Putamen (tissue), 1 donor: Measurements from ENCODE around the gene PRSS36.
"Not testable (repeated sequence)": the region's sequence is repeated elsewhere in the genome, so short reads cannot be mapped to it uniquely, and the experiment has no call there.

Experiments
- DNase-seq: peaks from one replicate; pipeline ENCODE4 v3.0.0-alpha.2; 2016; ENCODE audit warnings: low spot score

The PRSS36 gene

DNA sequence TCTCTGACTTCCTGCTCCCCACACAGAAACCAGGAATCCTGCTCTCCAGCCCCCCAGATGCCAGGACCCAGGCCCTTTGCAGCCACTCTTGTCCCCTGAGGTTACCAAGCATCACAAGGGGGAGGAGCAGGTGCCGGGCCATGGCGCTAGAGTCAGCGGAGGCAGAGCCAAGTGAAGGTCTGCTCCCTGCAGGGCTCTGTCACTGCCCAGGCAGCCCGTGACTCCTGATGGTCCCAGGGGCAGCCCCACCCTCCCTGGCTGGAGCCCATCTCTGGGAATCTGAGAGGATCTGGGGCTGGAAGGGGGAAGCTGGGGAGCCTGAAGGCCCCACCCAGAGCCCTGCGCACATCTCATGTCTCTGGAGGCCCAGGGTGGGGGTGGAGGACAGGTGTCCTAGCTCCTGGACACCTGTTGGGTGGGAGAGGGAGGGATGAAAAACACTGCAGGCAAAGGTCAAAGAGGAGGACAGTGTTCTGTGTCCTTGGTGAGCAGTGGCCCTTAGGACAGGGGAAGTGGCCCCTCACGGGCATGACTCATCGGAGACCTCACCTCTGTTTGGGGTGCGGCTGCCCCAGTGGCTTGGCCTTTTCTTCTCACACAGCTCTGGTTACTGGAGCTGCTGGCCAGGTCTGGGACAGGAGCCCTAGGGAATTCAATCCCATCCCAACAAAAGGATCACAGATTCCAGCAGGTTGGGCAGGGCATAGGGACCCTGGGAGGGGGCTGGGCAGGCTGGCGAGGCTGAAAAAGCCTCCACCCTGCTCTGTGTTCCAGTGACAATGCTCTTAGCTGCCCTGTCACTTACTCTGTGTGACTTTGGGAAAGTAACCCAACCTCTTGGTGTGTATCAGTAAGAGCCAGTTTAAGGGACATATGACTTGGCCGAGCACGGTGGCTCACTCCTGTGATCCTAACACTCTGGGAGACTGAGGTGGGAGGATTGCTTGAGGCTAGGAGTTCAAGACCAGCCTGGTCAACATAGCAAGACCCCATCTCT is at the start of gene PRSS36:
Gene PRSS36, minus strand, starts transcription at position 173 of the 997 bp plus-strand sequence. Its CDS starts 31 bp downstream, at position 142.
- DNase-seq, result no peak

DNA sequence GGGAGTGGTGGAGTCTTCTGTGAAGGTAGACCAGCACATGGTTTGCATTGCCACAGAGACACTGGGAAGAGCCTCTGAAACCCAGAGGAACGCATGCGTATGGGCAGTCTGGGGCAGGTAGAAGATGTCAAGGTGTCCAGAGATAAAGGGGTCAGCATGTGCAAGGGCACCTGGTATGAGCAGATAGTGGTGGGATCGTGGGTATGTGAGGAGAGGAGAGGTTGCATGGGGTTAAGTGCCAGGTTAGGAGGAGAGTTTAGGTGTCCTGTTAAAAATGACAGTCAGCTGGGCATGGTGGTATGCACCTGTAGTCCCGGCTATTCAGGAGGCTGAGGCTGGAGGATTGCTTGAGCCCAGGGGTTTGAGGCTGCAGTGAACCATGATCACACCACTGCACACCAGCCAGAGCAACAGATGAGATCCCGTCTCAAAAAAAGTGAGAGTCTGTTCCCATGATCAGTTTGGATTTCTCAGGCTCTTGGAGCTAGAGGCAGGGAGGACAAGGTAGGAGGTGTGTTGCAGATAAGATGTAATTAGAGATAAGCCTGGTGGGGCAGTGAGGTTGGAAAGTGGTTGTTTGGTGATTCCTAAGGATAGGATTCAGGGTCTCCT is 49.7 kb upstream of the PRSS36 start:
- no peak for DNase-seq

DNA sequence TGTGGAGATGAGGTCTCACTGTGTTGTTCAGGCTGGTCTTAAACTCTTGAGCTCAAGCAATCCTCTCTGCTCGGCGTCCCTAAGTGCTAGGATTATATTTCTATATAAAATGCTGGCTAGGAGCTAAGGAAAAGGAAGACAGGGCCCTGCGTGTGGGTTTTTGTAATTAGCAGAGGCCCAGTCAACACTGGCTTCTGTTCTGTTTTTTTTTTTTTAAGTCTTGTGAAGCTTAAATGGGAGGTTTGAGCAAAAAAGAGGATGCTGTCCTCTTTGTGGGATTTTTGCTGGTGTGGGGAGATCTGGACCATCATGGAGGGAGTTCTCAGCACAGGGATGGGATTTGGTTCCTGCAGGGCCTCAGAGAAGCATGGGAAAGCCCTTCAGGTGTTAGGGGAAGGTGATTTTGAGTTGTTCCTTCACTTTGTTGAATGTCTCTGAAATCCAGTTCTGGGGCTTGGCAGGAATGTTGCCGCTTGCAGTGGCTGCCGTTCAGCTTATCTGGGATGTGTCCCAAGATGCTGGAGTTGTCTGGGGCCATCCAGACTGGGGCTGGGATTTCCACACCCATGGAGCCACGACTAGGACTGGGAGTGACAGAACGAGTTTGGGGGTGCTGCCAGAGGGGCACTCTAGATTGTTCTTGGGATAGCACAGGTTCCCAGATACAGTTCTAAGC is 48.5 kb upstream of the PRSS36 start:
- no peak for DNase-seq

DNA sequence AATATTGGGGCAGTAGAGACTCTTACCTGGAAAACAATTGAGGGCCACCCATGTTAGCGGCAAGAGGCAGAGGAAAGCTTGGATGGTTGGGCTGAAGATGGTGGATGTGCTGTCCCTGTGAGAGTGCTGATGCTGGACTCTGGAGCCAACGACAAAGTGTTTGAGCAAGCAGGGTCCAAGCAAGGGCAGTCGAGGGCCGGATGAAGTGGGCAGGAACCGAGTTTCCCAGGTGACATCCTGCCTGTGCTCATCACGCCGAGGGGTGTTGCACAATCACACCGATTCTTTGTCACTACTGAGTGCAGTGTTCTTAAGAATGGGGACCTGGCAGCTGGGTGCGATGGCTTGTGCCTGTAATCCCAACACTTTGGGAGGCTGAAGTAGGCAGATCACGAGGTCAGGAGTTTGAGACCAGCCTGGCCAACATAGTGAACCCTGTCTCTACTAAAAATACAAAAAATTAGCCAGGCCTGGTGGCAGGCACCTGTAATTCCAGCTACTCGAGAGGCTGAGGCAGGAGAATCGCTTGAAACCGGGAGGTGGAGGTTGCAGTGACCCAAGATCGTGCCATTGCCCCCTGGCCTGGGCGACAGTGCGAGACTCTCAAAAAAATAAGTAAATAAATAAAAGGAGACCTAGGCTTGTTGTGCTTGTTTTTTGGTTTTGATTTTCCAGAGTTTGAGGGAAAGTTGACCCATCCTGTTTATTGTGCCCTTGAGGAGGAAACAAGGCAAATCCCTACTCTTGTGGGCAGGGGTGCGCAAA is 46.6 kb upstream of the PRSS36 start:
- no peak for DNase-seq

DNA sequence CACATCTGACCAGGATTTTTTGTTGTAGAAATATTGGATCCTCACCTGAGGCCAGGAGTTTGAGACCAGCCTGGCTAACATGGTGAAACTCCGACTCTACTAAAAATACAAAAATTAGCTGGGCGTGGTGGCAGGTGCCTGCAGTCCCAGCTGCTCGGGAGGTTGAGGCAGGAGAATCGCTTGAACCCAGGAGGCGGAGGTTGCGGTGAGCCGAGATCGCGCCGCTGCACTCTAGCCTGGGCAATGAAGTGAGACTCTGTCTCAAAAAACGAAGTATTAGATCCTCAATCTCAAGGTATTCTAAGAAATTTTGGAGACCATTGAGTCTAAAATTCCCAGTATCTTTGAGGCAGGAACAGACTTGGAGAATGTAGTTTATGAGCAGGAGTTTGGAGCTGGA is 46.0 kb upstream of the PRSS36 start:
- DNase-seq, result not testable (repeated sequence)

DNA sequence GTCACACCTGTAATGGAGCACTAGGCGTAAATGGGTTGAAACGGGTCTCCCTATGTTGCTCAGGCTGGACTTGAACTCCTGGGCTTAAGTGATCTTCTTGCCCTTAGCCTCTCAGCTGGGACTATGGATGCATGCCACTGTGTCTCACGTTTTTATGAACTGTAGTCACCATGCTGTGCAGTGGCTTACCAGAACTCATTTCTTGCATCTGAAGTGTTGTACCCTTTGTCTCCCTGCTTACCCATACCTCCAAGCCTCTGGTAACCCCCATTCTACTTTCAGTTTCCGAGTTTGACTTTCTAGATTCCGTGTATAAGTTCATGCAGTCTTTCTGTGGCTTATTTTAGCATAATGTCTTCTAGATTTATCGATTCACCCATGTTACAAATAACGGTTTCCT is 45.0 kb upstream of the PRSS36 start:
- DNase-seq, result no peak

DNA sequence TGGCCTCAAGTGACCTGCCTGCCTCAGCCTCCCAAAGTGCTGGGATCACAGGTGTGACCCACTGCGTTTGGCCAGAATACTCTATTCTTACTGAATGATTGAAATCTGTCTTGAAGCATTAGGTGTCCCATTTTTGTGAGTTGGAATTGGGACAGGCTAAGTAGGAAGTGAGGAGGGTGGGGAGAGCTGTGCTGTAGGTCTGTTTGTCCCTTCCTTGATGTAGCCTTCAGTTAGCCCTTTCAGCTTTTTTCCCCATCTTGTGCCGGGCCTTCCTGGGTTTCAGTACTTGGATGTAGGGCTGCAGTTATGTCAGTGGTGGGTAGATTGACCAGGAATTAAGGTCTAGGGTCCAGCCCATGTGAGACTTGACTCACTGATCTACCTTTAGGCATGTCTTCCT is 44.0 kb upstream of the PRSS36 start:
- DNase-seq, result no peak

DNA sequence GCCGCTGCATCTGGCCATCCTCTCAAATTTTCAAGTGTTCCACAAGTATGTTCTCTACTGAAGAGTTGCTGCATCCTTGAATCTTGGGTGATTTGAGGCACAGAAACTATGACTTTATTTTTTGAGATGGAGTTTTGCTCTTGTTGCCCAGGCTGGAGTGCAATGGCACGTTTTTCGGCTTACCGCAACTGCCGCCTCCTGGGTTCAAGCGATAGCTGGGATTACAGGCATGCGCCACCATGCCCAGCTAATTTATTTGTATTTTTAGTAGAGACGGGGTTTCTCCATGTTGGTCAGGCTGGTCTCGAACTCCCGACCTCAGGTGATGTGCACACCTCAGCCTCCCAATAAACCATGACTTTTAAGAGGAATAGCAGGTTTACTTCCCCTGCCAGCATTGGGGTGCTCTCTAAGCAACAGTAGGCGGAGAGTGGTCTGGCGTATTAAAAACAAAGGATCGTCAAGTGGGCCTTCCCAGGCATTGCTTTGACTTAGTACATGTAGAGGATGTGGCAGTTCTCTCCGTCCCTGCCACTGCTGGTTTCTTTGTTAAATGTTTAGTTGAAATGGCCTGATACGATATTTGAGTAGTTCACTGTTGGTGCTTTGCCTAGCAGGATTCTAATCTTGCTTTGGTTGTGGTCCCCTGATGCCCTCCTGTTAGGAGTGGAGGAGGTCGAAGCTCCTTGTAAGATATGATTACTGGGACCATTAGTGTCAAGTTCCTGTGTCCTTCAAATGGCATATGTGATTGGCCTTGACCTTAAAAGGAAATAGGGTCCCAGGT is 43.2 kb upstream of the PRSS36 start:
- DNase-seq, result no peak

DNA sequence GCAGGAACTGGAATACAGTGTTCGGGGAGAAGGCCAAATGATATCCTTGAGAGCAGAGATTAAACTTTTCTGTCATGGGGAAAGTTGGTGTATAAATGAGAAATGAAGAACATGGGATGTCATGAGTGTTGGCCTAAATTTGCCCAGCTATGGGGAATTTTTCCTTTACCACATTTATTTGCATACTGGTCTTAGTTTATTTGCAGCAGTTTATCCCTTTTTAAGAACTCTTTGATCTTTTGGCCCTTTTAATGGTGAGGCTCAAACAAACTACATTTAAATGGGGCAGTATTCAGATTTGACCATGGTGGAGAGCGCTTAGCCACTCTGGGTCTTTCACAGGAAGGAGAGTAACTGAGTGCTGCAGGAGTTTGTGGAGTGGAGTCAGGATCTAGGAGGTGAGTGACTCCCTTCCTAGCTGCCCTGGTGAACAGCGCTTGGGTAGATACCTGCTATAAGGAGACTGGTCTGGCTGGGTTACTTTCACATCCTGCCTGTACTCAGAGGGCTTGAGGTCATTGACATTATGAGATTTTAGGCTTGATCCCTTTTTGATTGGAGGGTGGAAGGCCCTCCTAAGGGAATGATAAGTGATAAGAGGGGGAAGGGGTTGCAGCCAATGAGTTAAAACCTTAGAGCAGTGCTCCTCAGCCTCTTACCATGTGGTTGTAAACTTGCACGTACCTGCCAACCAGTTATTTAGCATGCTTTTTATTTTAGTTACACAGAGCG is 42.0 kb upstream of the PRSS36 start:
- DNase-seq, result no peak

DNA sequence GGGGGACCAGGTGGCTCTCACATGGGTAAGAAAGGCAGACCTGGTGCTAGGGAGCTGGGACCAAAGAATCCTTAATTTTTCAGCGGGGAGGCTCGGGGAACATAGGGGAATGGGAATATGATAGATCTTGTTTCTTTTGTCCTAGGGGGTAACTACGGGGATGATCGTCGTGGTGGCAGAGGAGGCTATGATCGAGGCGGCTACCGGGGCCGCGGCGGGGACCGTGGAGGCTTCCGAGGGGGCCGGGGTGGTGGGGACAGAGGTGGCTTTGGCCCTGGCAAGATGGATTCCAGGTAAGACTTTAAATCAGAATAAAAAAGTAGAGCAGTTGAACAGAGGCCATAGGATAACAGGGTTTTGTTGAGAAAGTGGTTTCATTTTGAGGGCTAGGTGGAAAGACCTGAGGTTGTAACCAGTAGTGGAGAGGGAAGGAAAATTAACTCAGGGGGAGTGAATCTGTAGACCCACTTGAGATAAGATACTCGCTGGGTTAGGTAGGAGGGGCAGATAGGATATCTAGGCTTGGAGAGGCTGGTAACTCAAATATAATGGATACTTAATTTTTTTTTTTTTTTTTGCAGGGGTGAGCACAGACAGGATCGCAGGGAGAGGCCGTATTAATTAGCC is 41.1 kb upstream of the PRSS36 start:
- no peak for DNase-seq

DNA sequence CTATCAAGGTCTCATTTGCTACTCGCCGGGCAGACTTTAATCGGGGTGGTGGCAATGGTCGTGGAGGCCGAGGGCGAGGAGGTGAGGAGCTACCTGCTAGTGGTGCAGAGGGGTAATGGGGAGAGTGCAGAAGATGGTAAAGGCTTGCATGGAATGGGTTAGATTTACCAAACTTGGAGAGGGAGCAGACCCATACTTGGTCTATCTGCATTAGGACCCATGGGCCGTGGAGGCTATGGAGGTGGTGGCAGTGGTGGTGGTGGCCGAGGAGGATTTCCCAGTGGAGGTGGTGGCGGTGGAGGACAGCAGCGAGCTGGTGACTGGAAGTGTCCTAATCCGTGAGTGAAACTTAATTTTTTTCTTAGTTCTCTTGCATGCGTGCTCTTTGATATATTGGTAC is 40.2 kb upstream of the PRSS36 start:
- DNase-seq, result no peak

DNA sequence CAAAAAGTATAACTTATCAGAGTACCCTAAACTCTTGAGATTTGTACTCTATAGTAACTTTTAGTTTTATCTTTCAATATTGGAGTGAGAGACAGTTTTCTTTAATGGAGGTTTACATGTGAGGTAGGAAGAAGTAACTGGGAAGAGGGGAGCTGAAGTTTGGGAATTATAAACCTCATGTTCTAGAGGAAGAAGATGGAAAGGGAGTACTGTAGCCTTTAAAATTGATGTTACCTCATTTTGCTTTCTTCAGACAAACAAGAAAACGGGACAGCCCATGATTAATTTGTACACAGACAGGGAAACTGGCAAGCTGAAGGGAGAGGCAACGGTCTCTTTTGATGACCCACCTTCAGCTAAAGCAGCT is 39.5 kb upstream of the PRSS36 start:
- DNase-seq, result no peak

DNA sequence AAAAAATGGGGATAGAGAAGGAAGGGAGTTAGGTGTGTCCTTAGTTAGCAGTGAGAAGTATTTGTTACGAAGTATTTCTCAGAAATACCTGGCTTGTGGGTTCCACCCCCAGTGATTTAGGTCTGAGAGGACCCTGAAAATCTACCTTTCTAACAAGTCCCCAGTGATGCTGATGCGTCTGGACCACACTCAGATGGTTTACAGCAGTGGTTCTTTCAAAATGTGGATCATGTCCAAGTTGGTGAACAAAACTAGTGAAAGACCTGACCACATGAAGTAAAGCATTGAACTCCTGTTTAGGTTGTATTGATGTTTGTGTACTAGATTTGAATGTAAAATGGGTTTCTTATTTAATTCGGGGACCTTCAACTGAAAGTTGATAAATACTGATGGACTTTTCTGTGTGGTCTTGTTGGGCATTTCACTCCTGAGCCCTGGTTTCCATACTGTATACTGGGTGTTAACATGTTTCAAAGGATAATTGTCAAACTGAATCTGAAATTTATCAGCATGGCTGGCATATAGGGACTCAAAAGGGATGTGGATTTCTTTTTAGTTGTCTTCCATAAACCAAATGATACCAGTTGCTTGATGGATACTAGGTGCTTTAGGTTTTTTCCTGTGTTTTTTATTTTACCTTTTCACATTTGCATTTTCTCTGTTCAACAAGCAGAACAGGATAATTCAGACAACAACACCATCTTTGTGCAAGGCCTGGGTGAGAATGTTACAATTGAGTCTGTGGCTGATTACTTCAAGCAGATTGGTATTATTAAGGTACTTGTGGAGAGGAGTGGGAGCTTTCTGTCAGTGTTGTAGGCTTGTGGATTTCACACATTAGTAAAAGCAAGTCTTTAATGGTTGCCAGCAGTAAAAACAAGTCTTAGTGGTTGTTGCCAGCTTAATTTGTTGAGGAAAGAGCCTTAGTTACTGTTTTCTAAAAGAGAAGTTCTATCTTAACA is 38.9 kb upstream of the PRSS36 start:
- no peak for DNase-seq

DNA sequence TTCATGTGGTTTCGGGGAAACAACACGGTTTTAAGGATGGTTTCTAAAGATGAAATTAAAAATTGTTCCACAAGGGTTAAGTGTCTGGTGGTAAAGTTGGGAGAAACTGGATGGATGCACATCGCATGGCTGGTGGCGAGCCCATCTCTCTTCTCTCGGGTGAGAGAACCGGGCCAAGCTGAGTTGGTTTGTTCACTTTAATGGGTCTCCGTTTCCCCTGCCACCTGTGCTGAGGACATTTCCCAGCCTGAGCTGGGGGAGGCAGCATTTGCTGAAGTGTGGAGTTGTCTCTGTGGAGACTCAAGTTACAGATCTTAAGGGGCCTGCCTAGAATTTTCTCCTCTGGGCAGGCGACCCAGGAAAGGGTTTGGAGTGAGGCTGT is 37.9 kb upstream of the PRSS36 start:
- DNase-seq, result no peak

DNA sequence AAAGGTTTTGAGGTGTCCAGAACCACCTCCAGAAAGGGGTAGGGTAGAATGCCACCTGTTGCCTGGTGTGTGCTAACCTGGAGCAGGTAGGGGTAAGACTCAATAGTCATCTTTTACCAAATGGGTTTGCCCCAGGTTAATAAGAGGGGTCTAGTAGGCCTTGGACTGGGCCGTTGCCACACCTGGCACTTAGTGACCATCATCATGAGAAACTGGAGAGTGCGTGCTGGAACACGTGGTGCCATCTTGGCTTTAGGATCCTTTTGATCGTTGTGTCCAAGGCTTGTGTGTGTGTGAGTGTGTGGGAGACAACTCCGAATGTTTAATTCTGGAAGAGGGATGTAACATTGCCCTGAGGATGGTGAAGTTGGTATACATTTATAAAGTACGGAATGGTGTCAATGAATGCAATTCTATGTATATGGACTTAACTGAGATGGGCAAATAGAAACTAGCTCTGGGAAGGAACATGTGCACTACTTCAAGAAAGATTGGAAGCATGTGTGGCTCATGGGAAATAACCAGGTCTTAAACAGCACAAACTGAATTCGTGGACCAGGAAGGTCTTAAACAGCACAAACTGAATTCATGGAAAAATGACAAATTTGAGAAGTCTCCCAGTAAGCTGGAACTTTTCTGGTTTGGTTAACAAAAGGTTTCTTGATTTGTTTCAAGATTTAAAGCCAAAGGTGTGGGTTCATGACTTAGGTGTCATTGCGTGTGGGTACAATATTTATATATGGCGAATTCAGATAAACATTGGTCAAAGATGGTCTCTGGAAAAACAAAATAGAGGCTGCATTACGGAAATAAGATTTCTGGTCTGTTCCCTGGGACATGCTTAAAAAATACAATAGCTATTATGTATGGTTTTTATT is 37.3 kb upstream of the PRSS36 start:
- no peak for DNase-seq

DNA sequence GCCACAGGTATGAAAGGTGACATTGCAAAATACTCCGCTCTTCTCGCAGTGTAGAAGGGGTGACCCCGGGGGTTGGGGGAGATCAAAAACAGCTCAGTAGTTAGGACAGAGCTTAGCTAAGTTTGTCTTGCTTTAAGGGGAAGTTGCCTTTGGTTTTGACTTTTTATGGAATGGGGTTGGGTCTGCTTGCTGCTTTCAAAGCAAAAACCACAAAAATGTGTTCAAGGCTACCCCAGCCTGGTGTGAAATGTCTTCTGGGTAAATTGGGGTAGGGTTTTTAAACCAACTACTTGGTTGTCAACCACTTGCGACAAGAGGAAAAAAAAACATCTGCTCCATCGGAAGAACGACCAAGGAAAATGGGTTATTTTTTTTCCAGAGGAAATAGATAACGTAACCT is 36.3 kb upstream of the PRSS36 start:
- no peak for DNase-seq

DNA sequence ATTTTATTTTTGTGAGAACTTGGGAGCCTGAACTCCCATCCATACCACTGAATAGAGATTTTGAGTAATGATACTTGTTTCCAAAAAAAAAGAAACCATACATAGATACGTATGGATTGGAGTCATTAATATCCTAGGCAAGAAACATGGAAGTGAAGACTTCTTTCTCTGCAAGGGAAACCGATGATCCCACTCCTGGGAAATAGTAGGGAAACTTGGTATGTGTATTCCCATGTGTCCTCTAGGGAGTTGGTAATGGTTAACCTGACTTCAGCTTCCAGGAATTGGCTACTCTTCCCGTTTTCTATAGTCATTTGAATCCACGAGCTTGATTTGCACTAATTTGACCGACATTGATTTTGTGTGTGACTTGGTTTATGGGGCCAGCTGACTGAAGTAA is 35.5 kb upstream of the PRSS36 start:
- no peak for DNase-seq

DNA sequence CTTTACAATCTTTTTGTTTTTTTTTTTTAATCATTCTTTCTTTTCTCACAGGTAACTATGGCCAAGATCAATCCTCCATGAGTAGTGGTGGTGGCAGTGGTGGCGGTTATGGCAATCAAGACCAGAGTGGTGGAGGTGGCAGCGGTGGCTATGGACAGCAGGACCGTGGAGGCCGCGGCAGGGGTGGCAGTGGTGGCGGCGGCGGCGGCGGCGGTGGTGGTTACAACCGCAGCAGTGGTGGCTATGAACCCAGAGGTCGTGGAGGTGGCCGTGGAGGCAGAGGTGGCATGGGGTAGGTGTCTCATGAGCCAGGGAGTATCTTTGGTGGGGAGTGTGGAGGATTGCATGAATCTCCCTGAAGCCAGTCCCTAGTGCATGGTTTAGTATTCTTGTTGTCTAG is 35.0 kb upstream of the PRSS36 start:
- DNase-seq, result no peak
